HepG2 (cell line): Measurements from ENCODE around the gene MRPS35.

Experiments used
- GATA4 ChIP-seq: sonication (generic); IDR thresholded peaks from 2 replicates; pipeline ENCODE4 v1.6.1; 2016; ENCODE audit warnings: antibody characterized with exemption, low read depth, borderline replicate concordance
- KAT7 ChIP-seq: IDR thresholded peaks from 2 replicates; pipeline ENCODE4 v1.6.1; 2018; ENCODE audit warnings: borderline replicate concordance, missing compliant biosample characterization
- NFYC ChIP-seq: IDR thresholded peaks from 2 replicates; pipeline ENCODE4 v1.6.1; 2016; ENCODE audit warnings: missing genetic modification reagents, missing compliant biosample characterization
- NR2C2 ChIP-seq: sonication (generic); formaldehyde crosslinking; IDR thresholded peaks from 2 replicates; pipeline ENCODE4 v1.4.0; 2020; ENCODE audit warnings: missing genetic modification reagents, mild to moderate bottlenecking, moderate library complexity, borderline replicate concordance
- RFXANK ChIP-seq: IDR thresholded peaks from 2 replicates; pipeline ENCODE4 v1.6.1; 2016
- SETDB1 ChIP-seq: sonication (generic); formaldehyde crosslinking; IDR thresholded peaks from 2 replicates; pipeline ENCODE4 v1.5.1; 2020; ENCODE audit warnings: missing genetic modification reagents, mild to moderate bottlenecking, borderline replicate concordance
- TARDBP ChIP-seq: sonication (generic); formaldehyde crosslinking; IDR thresholded peaks from 2 replicates; pipeline ENCODE4 v1.8.0; 2022; ENCODE audit warnings: mild to moderate bottlenecking, missing genetic modification reagents
- TF ChIP-seq, protein P1 (sequence below): sonication (generic); formaldehyde crosslinking; IDR thresholded peaks from 2 replicates; pipeline ENCODE4 v1.5.0; 2020; ENCODE audit warnings: mild to moderate bottlenecking, missing genetic modification reagents, moderate library complexity
- TF ChIP-seq, protein P2 (sequence below): sonication (generic); formaldehyde crosslinking; IDR thresholded peaks from 2 replicates; pipeline ENCODE4 v1.4.0; 2020; ENCODE audit warnings: mild to moderate bottlenecking, missing genetic modification reagents

DNA sequence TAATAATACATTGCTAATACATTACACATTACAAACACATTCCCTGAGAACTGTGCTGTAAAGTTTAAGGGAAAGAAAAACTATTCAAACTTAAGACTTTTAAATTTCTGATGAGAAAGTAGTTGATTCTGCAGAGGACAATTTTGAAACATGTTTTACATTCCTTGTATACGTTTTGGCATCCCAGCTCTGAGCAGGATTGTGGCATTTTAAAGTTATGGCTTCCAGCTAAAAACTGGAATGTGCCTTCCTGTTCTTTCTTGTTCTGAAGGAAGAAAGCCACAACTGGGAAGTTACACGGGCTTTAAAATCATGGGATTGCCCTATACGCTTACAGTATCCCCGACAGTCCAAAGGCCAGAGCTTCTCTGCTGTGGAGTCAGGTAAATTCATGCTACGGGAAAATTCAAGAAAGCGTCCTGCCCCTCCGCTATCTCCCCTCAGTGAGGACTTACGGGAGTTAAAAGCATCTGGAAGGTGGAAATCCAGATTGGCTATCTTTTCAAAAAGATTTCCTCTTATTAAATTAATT lies 58.6 kb downstream of the MRPS35 start:
- TF ChIP-seq NR2C2 (CRISPR knock-in tag): no peak
- TF ChIP-seq, protein P1, sequence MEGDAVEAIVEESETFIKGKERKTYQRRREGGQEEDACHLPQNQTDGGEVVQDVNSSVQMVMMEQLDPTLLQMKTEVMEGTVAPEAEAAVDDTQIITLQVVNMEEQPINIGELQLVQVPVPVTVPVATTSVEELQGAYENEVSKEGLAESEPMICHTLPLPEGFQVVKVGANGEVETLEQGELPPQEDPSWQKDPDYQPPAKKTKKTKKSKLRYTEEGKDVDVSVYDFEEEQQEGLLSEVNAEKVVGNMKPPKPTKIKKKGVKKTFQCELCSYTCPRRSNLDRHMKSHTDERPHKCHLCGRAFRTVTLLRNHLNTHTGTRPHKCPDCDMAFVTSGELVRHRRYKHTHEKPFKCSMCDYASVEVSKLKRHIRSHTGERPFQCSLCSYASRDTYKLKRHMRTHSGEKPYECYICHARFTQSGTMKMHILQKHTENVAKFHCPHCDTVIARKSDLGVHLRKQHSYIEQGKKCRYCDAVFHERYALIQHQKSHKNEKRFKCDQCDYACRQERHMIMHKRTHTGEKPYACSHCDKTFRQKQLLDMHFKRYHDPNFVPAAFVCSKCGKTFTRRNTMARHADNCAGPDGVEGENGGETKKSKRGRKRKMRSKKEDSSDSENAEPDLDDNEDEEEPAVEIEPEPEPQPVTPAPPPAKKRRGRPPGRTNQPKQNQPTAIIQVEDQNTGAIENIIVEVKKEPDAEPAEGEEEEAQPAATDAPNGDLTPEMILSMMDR (CRISPR knock-in tag): no peak
- TF ChIP-seq, protein P2, sequence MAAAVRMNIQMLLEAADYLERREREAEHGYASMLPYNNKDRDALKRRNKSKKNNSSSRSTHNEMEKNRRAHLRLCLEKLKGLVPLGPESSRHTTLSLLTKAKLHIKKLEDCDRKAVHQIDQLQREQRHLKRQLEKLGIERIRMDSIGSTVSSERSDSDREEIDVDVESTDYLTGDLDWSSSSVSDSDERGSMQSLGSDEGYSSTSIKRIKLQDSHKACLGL: no peak
- no peak for TF ChIP-seq RFXANK (CRISPR knock-in tag)
- TF ChIP-seq SETDB1 (CRISPR knock-in tag): no peak
- TF ChIP-seq TARDBP: no peak
- no peak for TF ChIP-seq GATA4
- no peak for TF ChIP-seq KAT7 (CRISPR knock-in tag)
- TF ChIP-seq NFYC (CRISPR knock-in tag): no peak
